ENCODE measurements around the gene OGDH. TPM values are rescaled to one million over a fixed set of nuclear protein-coding genes. Genes with fewer than 3 reads are reported as not detected.
"Not testable (repeated sequence)": the region's sequence is repeated elsewhere in the genome, so short reads cannot be mapped to it uniquely, and the experiment has no call there.

The OGDH gene
- 45.0 and 78.7 TPM in 2 replicates for total RNA-seq

- peak; percentile 93 for DNase-seq (ENCODE audit: low read depth)
- H3K4me3 ChIP-seq (ENCODE audit: low read depth, low read length), result peak within 1 kb of the TSS; percentile 87
- no peak for TF ChIP-seq CTCF (IDR thresholded peaks at IDR 0.05; ENCODE audit: insufficient read depth, low read length, severe bottlenecking)
- no peak for FAIRE-seq
- no peaks in the 10 kb centered on the region for H3K27me3 ChIP-seq (ENCODE audit: control insufficient read depth, insufficient read depth, low read length)
- no peaks in the 10 kb centered on the region for H3K36me3 ChIP-seq (ENCODE audit: control insufficient read depth, insufficient read depth, low read length)
These were observed at the start of gene OGDH for GRCh38 chr7:44606341-44607140. TSS of gene OGDH (plus strand) at chr7:44606627. CDS start at chr7:44624344, 17,717 bp downstream.

- no peak for TF ChIP-seq CTCF (IDR thresholded peaks at IDR 0.05; ENCODE audit: insufficient read depth, low read length, severe bottlenecking)
- no peaks in the 10 kb centered on the region for H3K27me3 ChIP-seq (ENCODE audit: control insufficient read depth, insufficient read depth, low read length)
- H3K4me3 ChIP-seq (ENCODE audit: low read depth, low read length), result no peak overlapping the region
- no peak for FAIRE-seq
- no peak for DNase-seq (ENCODE audit: low read depth)
- no peaks in the 10 kb centered on the region for H3K36me3 ChIP-seq (ENCODE audit: control insufficient read depth, insufficient read depth, low read length)
These were observed 48.9 kb upstream of the OGDH start for GRCh38 chr7:44557485-44557884.

DNA sequence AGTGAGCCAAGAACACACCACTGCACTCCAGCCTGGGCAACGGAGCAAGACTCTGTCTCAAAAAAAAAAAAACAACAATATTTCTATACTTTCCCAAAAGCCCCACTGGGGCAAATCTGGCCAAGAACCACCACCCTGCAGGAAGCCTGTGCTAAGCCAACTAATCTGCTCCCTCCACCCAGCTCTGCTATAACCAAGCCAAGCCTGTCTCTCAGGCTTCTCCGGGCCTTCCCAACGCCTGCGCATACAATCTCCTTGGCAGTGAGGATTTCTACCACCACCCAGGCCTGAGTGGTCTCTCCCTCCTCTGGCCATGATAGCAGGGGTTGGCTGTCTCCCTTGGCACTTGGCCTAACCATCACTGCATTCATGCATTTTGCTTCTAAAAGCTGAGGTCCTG is 46.9 kb upstream of the OGDH start:
- Histone ChIP-seq H3K36me3 (ENCODE audit: control insufficient read depth, insufficient read depth, low read length) (peaks cover 2% of the 10 kb centered on the region), H3K27me3 (ENCODE audit: control insufficient read depth, insufficient read depth, low read length) (no peaks in the 10 kb centered on the region), H3K4me3 (ENCODE audit: low read depth, low read length) (no peak overlapping the region)
- FAIRE-seq (no peak), DNase-seq (ENCODE audit: low read depth) (no peak)
- TF ChIP-seq CTCF (IDR thresholded peaks at IDR 0.05; ENCODE audit: insufficient read depth, low read length, severe bottlenecking), result no peak

GRCh38 chr7:44561481-44561880 is 44.9 kb upstream of the OGDH start:
- no peaks in the 10 kb centered on the region for H3K27me3 ChIP-seq (ENCODE audit: control insufficient read depth, insufficient read depth, low read length)
- TF ChIP-seq CTCF (IDR thresholded peaks at IDR 0.05; ENCODE audit: insufficient read depth, low read length, severe bottlenecking), result no peak
- no peak overlapping the region for H3K4me3 ChIP-seq (ENCODE audit: low read depth, low read length)
- no peak for FAIRE-seq
- peaks cover 12% of the 10 kb centered on the region for H3K36me3 ChIP-seq (ENCODE audit: control insufficient read depth, insufficient read depth, low read length)
- no peak for DNase-seq (ENCODE audit: low read depth)

GRCh38 chr7:44561962-44562621 is 44.3 kb upstream of the OGDH start:
- Histone ChIP-seq H3K27me3 (ENCODE audit: control insufficient read depth, insufficient read depth, low read length) (no peaks in the 10 kb centered on the region), H3K36me3 (ENCODE audit: control insufficient read depth, insufficient read depth, low read length) (peaks cover 12% of the 10 kb centered on the region), H3K4me3 (ENCODE audit: low read depth, low read length) (no peak overlapping the region)
- FAIRE-seq (no peak), DNase-seq (ENCODE audit: low read depth) (peak; percentile 39)
- TF ChIP-seq CTCF (IDR thresholded peaks at IDR 0.05; ENCODE audit: insufficient read depth, low read length, severe bottlenecking), result no peak

DNA sequence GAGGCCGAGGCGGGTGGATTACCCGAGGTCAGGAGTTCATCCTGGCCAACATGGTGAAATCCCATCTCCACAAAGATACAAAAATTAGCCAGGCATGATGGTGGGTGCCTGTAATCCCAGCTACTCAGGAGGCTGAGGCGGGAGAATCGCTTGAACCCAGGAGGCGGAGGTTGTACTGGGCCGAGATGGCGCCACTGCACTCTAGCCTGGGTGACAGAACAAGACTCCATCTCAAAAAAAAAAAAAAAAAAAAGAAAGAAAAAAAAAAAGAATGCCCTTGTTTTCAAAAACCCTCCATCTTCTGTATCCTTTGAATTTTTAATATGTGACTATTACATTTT is 43.8 kb upstream of the OGDH start:
- not testable (repeated sequence) for H3K4me3 ChIP-seq (ENCODE audit: low read depth, low read length); DNase-seq (ENCODE audit: low read depth); FAIRE-seq; H3K27me3 ChIP-seq (ENCODE audit: control insufficient read depth, insufficient read depth, low read length)
- peaks cover 14% of the 10 kb centered on the region for H3K36me3 ChIP-seq (ENCODE audit: control insufficient read depth, insufficient read depth, low read length)

Measured in bronchial epithelial cell (primary cell).